IMR-90 (cell line): Measurements from ENCODE around the gene WDR89. TPM values are rescaled to one million over a fixed set of nuclear protein-coding genes. Genes with fewer than 3 reads are reported as not detected.

Experiments
- ATAC-seq: fragments of 200-7000 bp; cut with Tn5 transposase; 2 replicates; pipeline ENCODE4 v1.9.1; 2020; ENCODE audit warnings: low read depth, mild to moderate bottlenecking, moderate library complexity
- BruUV-seq: library from RNA; stranded (reverse); fragments of 400-500 nt; replicated peaks from 2 replicates; lab custom pipeline; 2021; lab: Mats Ljungman, UMichigan
- CTCF ChIA-PET: fragments of 300-600 bp; formaldehyde crosslinking; extraction: SDS; loops from one replicate; lab custom pipeline; 2021; ENCODE audit warnings: antibody characterized with exemption; lab: Yijun Ruan, JAX
- POLR2A ChIA-PET: fragments of 300-600 bp; sonication (Branson Sonifier 250); formaldehyde crosslinking; loops from one replicate; lab custom pipeline; 2022; ENCODE audit warnings: antibody characterized with exemption; ENCODE audit not compliant: unreplicated experiment; lab: Charles Lee
- DNase-seq: peaks from one replicate; pipeline ENCODE4 v3.0.0; 2013
- H2AFZ ChIP-seq: replicated peaks from 2 replicates; pipeline ENCODE3; 2013; ENCODE audit warnings: low read length, mild to moderate bottlenecking; ENCODE audit not compliant: poor library complexity
- H2AK5ac ChIP-seq: 2 replicates; pipeline ENCODE4 v1.6.1; 2013; ENCODE audit warnings: low read depth, low read length, inconsistent platforms
- H2AK9ac ChIP-seq: replicated peaks from 2 replicates; pipeline ENCODE3; 2013; ENCODE audit warnings: mild to moderate bottlenecking, low read depth, low read length, moderate library complexity; ENCODE audit not compliant: poor library complexity
- H2BK120ac ChIP-seq: 2 replicates; pipeline ENCODE4 v1.6.1; 2013; ENCODE audit warnings: low read depth, low read length, inconsistent platforms
- H2BK15ac ChIP-seq: 3 replicates; pipeline ENCODE4 v1.6.1; 2013; ENCODE audit warnings: low read depth, low read length, inconsistent platforms
- H2BK20ac ChIP-seq: 2 replicates; pipeline ENCODE4 v1.6.1; 2013; ENCODE audit warnings: low read depth, mild to moderate bottlenecking, inconsistent platforms, low read length, moderate library complexity
- H2BK5ac ChIP-seq: 2 replicates; pipeline ENCODE4 v1.6.1; 2013; ENCODE audit warnings: mild to moderate bottlenecking, low read depth, low read length, inconsistent platforms; ENCODE audit not compliant: poor library complexity, severe bottlenecking
- H3K14ac ChIP-seq: replicated peaks from 2 replicates; pipeline ENCODE4 v1.6.1; 2013; ENCODE audit warnings: low read depth, low read length, inconsistent platforms
- H3K18ac ChIP-seq: 2 replicates; pipeline ENCODE4 v1.6.1; 2013; ENCODE audit warnings: low read depth, low read length, control low read depth
- H3K23ac ChIP-seq: 2 replicates; pipeline ENCODE4 v1.6.1; 2013; ENCODE audit warnings: low read depth, low read length, inconsistent platforms
- H3K27ac ChIP-seq: 2 replicates; pipeline ENCODE4 v1.5.1; 2013; ENCODE audit warnings: mild to moderate bottlenecking, control low read depth, low read length; ENCODE audit not compliant: insufficient read depth
- H3K27me3 ChIP-seq: 2 replicates; pipeline ENCODE4 v1.6.1; 2013; ENCODE audit warnings: low read length; ENCODE audit not compliant: control insufficient read depth, insufficient read depth
- H3K36me3 ChIP-seq: 2 replicates; pipeline ENCODE4 v1.6.1; 2013; ENCODE audit warnings: low read length, mixed read lengths; ENCODE audit not compliant: control insufficient read depth, insufficient read depth
- H3K4ac ChIP-seq: 2 replicates; pipeline ENCODE4 v1.6.1; 2013; ENCODE audit warnings: low read depth, low read length, inconsistent platforms
- H3K4me1 ChIP-seq: 2 replicates; pipeline ENCODE4 v1.6.1; 2013; ENCODE audit warnings: low read length, mixed read lengths; ENCODE audit not compliant: control insufficient read depth, insufficient read depth
- H3K4me2 ChIP-seq: 2 replicates; pipeline ENCODE4 v1.6.1; 2013; ENCODE audit warnings: low read depth, mild to moderate bottlenecking, control low read depth, low read length, moderate library complexity
- H3K4me3 ChIP-seq: 2 replicates; pipeline ENCODE4 v1.5.1; 2013; ENCODE audit warnings: low read depth, mild to moderate bottlenecking, control low read depth, low read length, moderate library complexity; ENCODE audit not compliant: insufficient read depth
- H3K56ac ChIP-seq: 2 replicates; pipeline ENCODE4 v1.6.1; 2013; ENCODE audit warnings: low read length, inconsistent platforms; ENCODE audit not compliant: insufficient read depth; ENCODE audit errors: extremely low read depth
- H3K79me1 ChIP-seq, 2 experiments: 2 replicates each; pipeline ENCODE4 v1.6.1; 2013; ENCODE audit warnings: low read length in 2 of 2, inconsistent platforms in 1 of 2, low read depth in 1 of 2
- H3K9ac ChIP-seq: 2 replicates; pipeline ENCODE4 v1.6.1; 2013; ENCODE audit warnings: low read depth, low read length, control low read depth
- H3K9me1 ChIP-seq: 2 replicates; pipeline ENCODE4 v1.6.1; 2013; ENCODE audit warnings: low read length, inconsistent platforms; ENCODE audit not compliant: insufficient read depth
- H3K9me3 ChIP-seq: 2 replicates; pipeline ENCODE4 v1.6.1; 2013; ENCODE audit warnings: low read length; ENCODE audit not compliant: control insufficient read depth, insufficient read depth
- H4K20me1 ChIP-seq: 2 replicates; pipeline ENCODE4 v1.6.1; 2013; ENCODE audit warnings: low read length, inconsistent platforms; ENCODE audit not compliant: insufficient read depth
- H4K5ac ChIP-seq: 2 replicates; pipeline ENCODE4 v1.6.1; 2013; ENCODE audit warnings: mild to moderate bottlenecking, low read depth, low read length, control low read depth
- H4K8ac ChIP-seq, 2 experiments: 2 replicates each; pipeline ENCODE4 v1.6.1; 2013; ENCODE audit warnings: low read depth in 2 of 2, low read length in 2 of 2, control low read depth in 1 of 2, inconsistent platforms in 1 of 2
- H4K91ac ChIP-seq: 2 replicates; pipeline ENCODE4 v1.6.1; 2013; ENCODE audit warnings: low read depth, low read length, inconsistent platforms; ENCODE audit not compliant: insufficient read depth
- BHLHE40 ChIP-seq: fragments of 150-350 bp; IDR thresholded peaks from 2 replicates; pipeline ENCODE4 v1.6.1; 2016; ENCODE audit warnings: mild to moderate bottlenecking, low read depth, low read length
- CEBPB ChIP-seq: IDR thresholded peaks from 2 replicates; pipeline ENCODE4 v1.6.1; 2012; ENCODE audit warnings: low read depth, low read length, improper control_type of control experiment
- ELK1 ChIP-seq: fragments of 150-350 bp; IDR thresholded peaks from 2 replicates; pipeline ENCODE4 v1.6.1; 2016; ENCODE audit warnings: low read depth, mild to moderate bottlenecking, low read length, moderate library complexity, borderline replicate concordance
- FOS ChIP-seq: fragments of 150-350 bp; IDR thresholded peaks from 2 replicates; pipeline ENCODE4 v1.6.1; 2016; ENCODE audit warnings: low read depth, low read length
- MAFK ChIP-seq: IDR thresholded peaks from 2 replicates; pipeline ENCODE4 v1.6.1; 2012; ENCODE audit warnings: low read depth, low read length, improper control_type of control experiment
- MAZ ChIP-seq: IDR thresholded peaks from 2 replicates; pipeline ENCODE4 v1.6.1; 2012; ENCODE audit warnings: low read depth, mild to moderate bottlenecking, low read length, improper control_type of control experiment, moderate library complexity, borderline replicate concordance
- NFE2L2 ChIP-seq: fragments of 150-350 bp; IDR thresholded peaks from 2 replicates; pipeline ENCODE4 v1.6.1; 2016; ENCODE audit warnings: low read depth, mild to moderate bottlenecking, low read length
- POLR2A ChIP-seq: IDR thresholded peaks from 2 replicates; pipeline ENCODE4 v1.6.1; 2012; ENCODE audit warnings: mild to moderate bottlenecking, low read depth, low read length
- RCOR1 ChIP-seq: IDR thresholded peaks from 2 replicates; pipeline ENCODE4 v1.6.1; 2012; ENCODE audit warnings: mild to moderate bottlenecking, low read length, improper control_type of control experiment; ENCODE audit not compliant: insufficient replicate concordance
- RFX5 ChIP-seq: IDR thresholded peaks from 2 replicates; pipeline ENCODE4 v1.8.0; 2012; ENCODE audit warnings: low read depth, mild to moderate bottlenecking, low read length, moderate library complexity
- SMC3 ChIP-seq: fragments of 150-350 bp; IDR thresholded peaks from 2 replicates; pipeline ENCODE4 v1.6.1; 2016; ENCODE audit warnings: low read depth, mild to moderate bottlenecking, antibody characterized with exemption, low read length, moderate library complexity
- WGBS, 2 experiments: methylation state at CpG; one replicate each; pipeline versions ENCODE4 v1.1.5 to v1.1.7; 2013; ENCODE audit warnings: missing lambda C conversion rate in 2 of 2; ENCODE audit not compliant: insufficient read length in 1 of 2; ENCODE audit errors: extremely low coverage in 2 of 2; 5-methylcytosine and 5-hydroxymethylcytosine counted together
- dilution Hi-C: fragments of 300-500 bp; cut with HindIII; formaldehyde crosslinking; loops from one replicate; pipeline ENCODE4 v1.14.3; 2018; ENCODE audit warnings: low sequenced_read_pairs; ENCODE audit not compliant: unreplicated experiment
- in situ Hi-C: fragments of 300-500 bp; cut with MboI; formaldehyde crosslinking; loops from 3 replicates; pipeline ENCODE4 v1.14.3; 2019; ENCODE audit warnings: low sequenced_read_pairs, inconsistent platforms, mixed read lengths
- intact Hi-C: fragments of 100-400 bp; cut with micrococcal nuclease; formaldehyde crosslinking; loops from 2 replicates; pipeline ENCODE4 v1.10.0; 2022
- polyA plus RNA-seq, 3 experiments: library from polyadenylated mRNA; depleted of rRNA; stranded (reverse); fragments of >200 nt; gene quantifications; 2 replicates each; pipeline ENCODE4 v1.2.3, GENCODE V29; 2012; ENCODE audit warnings: low replicate concordance in 1 of 3
- total RNA-seq: library from RNA; depleted of rRNA; stranded (reverse); fragments of >200 nt; gene quantifications from 2 replicates; pipeline ENCODE4 v1.2.3, GENCODE V29; 2012
- TF ChIP-seq, protein P1 (sequence below): fragments of 150-350 bp; IDR thresholded peaks from 2 replicates; pipeline ENCODE4 v1.6.1; 2017; ENCODE audit warnings: mild to moderate bottlenecking, antibody characterized with exemption, low read length, low read depth
- TF ChIP-seq, protein P2 (sequence below): conservative IDR thresholded peaks from 2 replicates; pipeline ENCODE4 v1.5.1; 2012; ENCODE audit warnings: mild to moderate bottlenecking, low read depth, low read length, improper control_type of control experiment

The WDR89 gene
- total and polyA plus RNA-seq, 2 of the 4 experiments (the other 2 are of a cell fraction) = 4.3 to 10.2 TPM

- no peak overlapping the region for H2BK15ac ChIP-seq
- no peak overlapping the region for H4K8ac ChIP-seq
- WGBS, 2 experiments = no CpG with 5 or more reads among the region's 3 CpGs
- H3K4ac ChIP-seq = no peak overlapping the region
- H3K56ac ChIP-seq = no peak overlapping the region
- H3K23ac ChIP-seq = no peak overlapping the region
- no peak overlapping the region for H3K18ac ChIP-seq
- no peak for DNase-seq
- no peak overlapping the region for H3K4me3 ChIP-seq
- H2BK20ac ChIP-seq = no peak overlapping the region
- TF ChIP-seq BHLHE40 = no peak
- no peak for TF ChIP-seq CEBPB
- no peak for TF ChIP-seq RCOR1
- no peak for TF ChIP-seq MAZ
- TF ChIP-seq FOS = no peak
- no peak for TF ChIP-seq MAFK
- TF ChIP-seq RFX5 = no peak
- TF ChIP-seq ELK1 = no peak
- TF ChIP-seq SMC3 = no peak
- TF ChIP-seq, protein P1, sequence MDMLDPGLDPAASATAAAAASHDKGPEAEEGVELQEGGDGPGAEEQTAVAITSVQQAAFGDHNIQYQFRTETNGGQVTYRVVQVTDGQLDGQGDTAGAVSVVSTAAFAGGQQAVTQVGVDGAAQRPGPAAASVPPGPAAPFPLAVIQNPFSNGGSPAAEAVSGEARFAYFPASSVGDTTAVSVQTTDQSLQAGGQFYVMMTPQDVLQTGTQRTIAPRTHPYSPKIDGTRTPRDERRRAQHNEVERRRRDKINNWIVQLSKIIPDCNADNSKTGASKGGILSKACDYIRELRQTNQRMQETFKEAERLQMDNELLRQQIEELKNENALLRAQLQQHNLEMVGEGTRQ = no peak
- TF ChIP-seq, protein P2, sequence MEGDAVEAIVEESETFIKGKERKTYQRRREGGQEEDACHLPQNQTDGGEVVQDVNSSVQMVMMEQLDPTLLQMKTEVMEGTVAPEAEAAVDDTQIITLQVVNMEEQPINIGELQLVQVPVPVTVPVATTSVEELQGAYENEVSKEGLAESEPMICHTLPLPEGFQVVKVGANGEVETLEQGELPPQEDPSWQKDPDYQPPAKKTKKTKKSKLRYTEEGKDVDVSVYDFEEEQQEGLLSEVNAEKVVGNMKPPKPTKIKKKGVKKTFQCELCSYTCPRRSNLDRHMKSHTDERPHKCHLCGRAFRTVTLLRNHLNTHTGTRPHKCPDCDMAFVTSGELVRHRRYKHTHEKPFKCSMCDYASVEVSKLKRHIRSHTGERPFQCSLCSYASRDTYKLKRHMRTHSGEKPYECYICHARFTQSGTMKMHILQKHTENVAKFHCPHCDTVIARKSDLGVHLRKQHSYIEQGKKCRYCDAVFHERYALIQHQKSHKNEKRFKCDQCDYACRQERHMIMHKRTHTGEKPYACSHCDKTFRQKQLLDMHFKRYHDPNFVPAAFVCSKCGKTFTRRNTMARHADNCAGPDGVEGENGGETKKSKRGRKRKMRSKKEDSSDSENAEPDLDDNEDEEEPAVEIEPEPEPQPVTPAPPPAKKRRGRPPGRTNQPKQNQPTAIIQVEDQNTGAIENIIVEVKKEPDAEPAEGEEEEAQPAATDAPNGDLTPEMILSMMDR = no peak
- no peak for TF ChIP-seq POLR2A
- no peak for TF ChIP-seq NFE2L2
- no peak overlapping the region for H3K14ac ChIP-seq
- ChIA-PET CTCF (interaction anchor here (0.5 to 0.6 kb wide), 2 partner anchors 150 to 180 kb away, joined by 4 to 6 read pairs; no protein-coding TSS in a partner anchor), POLR2A (no interaction called here)
- no peaks in the 10 kb centered on the region for H3K79me1 ChIP-seq
- H2BK120ac ChIP-seq = no peak overlapping the region
- no peak overlapping the region for H3K27ac ChIP-seq
- no peaks in the 10 kb centered on the region for H3K9me1 ChIP-seq
- no peak overlapping the region for H3K9ac ChIP-seq
- H3K27me3 ChIP-seq = peaks cover 4% of the 10 kb centered on the region; the same call in 1 of the 2 replicates
- no peak overlapping the region for H2AK9ac ChIP-seq
- no peak overlapping the region for H2AK5ac ChIP-seq
- no peak for ATAC-seq
- no peaks in the 10 kb centered on the region for H4K20me1 ChIP-seq
- no peak overlapping the region for H4K5ac ChIP-seq
- no peak overlapping the region for H4K91ac ChIP-seq
- intact Hi-C loops (no loop called here), dilution Hi-C loops (no loop called here), in situ Hi-C loops (loop anchor here (25.0 kb wide), 1 partner anchor 1403 kb away; no protein-coding TSS in a partner anchor)
- no peak overlapping the region for H2AFZ ChIP-seq
- H3K4me2 ChIP-seq = no peak overlapping the region
- H2BK5ac ChIP-seq = no peak overlapping the region
- no peaks in the 10 kb centered on the region for H3K36me3 ChIP-seq
- H3K4me1 ChIP-seq = no peaks in the 10 kb centered on the region
- BruUV-seq = no TSS peak
- no peaks in the 10 kb centered on the region for H3K9me3 ChIP-seq
These were observed 76.2 kb downstream of the WDR89 start for GRCh38 chr14:63565448-63565847.
